CMK (cell line): ENCODE measurements around the gene LMAN1L.

Experiments
- DNase-seq: peaks from one replicate; pipeline ENCODE4 v3.0.0-alpha.2; 2010; ENCODE audit warnings: low read depth

The LMAN1L gene

GRCh38 chr15:74794248-74794969, 18.2 kb upstream of the LMAN1L start:
- DNase-seq: no peak

GRCh38 chr15:74794970-74795349, 17.7 kb upstream of the LMAN1L start:
- no peak for DNase-seq

- no peak for DNase-seq
Measured at GRCh38 chr15:74795966-74796625, 16.5 kb upstream of the LMAN1L start.

- DNase-seq: no peak
Measured at GRCh38 chr15:74798388-74799254, 14.0 kb upstream of the LMAN1L start.

GRCh38 chr15:74799255-74799855, 13.3 kb upstream of the LMAN1L start:
- DNase-seq: no peak

- no peak for DNase-seq
Measured at GRCh38 chr15:74799856-74800558, 12.6 kb upstream of the LMAN1L start.

GRCh38 chr15:74800559-74801094, 12.0 kb upstream of the LMAN1L start:
- DNase-seq: no peak

- DNase-seq: no peak
Measured at GRCh38 chr15:74801311-74801997, 11.2 kb upstream of the LMAN1L start.

- DNase-seq: no peak
Measured at GRCh38 chr15:74802290-74802689, 10.3 kb upstream of the LMAN1L start.

GRCh38 chr15:74802862-74803447, 9.7 kb upstream of the LMAN1L start:
- DNase-seq: no peak

- DNase-seq: no peak
Measured at GRCh38 chr15:74804935-74805334, 7.7 kb upstream of the LMAN1L start.

GRCh38 chr15:74807282-74807681, 5.4 kb upstream of the LMAN1L start:
- DNase-seq: no peak

GRCh38 chr15:74808078-74808839, 4.4 kb upstream of the LMAN1L start:
- no peak for DNase-seq

GRCh38 chr15:74808840-74809229, 3.8 kb upstream of the LMAN1L start:
- DNase-seq: no peak

GRCh38 chr15:74809242-74809641, 3.4 kb upstream of the LMAN1L start:
- no peak for DNase-seq

- no peak for DNase-seq
Measured at GRCh38 chr15:74809956-74810355, 2.7 kb upstream of the LMAN1L start.

- DNase-seq: no peak
Measured at GRCh38 chr15:74815121-74815934, 2.7 kb downstream of the LMAN1L start.

GRCh38 chr15:74815961-74816360, 3.3 kb downstream of the LMAN1L start:
- no peak for DNase-seq
